K562 (cell line): ENCODE results near the gene ITGB2. TPM values are rescaled to one million over a fixed set of nuclear protein-coding genes. Genes with fewer than 3 reads are reported as not detected.

Experiments
- ARHGAP35 ChIP-seq: fragments of 450-650 bp; IDR thresholded peaks from 2 replicates; pipeline ENCODE4 v1.6.1; 2018; ENCODE audit not compliant: partially characterized antibody
- CBFB ChIP-seq: sonication (generic); formaldehyde crosslinking; IDR thresholded peaks from 2 replicates; pipeline ENCODE4 v1.4.0; 2020; ENCODE audit warnings: mild to moderate bottlenecking, missing genetic modification reagents
- CREB1 ChIP-seq, 2 experiments: sonication (generic) in 1 of 2; formaldehyde crosslinking in 1 of 2; IDR thresholded peaks; 2 replicates each; pipeline versions ENCODE4 v1.6.1 to v1.8.0; 2012 to 2022; ENCODE audit warnings: inconsistent platforms in 1 of 2, mild to moderate bottlenecking in 1 of 2, missing genetic modification reagents in 1 of 2, moderate library complexity in 1 of 2
- ILF3 ChIP-seq: fragments of 450-650 bp; IDR thresholded peaks from 2 replicates; pipeline ENCODE4 v1.6.1; 2018; ENCODE audit warnings: antibody characterized with exemption, mild to moderate bottlenecking, moderate library complexity, borderline replicate concordance
- KLF6 ChIP-seq: fragments of 250-450 bp; sonication (Bioruptor Pico); IDR thresholded peaks from 2 replicates; pipeline ENCODE4 v1.4.0; 2020; ENCODE audit warnings: mild to moderate bottlenecking, moderate library complexity, borderline replicate concordance
- LEF1 ChIP-seq: fragments of 450-650 bp; IDR thresholded peaks from 2 replicates; pipeline ENCODE4 v1.6.1; 2016; ENCODE audit warnings: mild to moderate bottlenecking
- NFIC ChIP-seq: fragments of 450-650 bp; IDR thresholded peaks from 2 replicates; pipeline ENCODE4 v1.6.1; 2017; ENCODE audit warnings: mild to moderate bottlenecking, inconsistent platforms
- SMAD2 ChIP-seq: fragments of 150-350 bp; IDR thresholded peaks from 2 replicates; pipeline ENCODE4 v1.6.1; 2014; ENCODE audit warnings: low read depth, mild to moderate bottlenecking, low read length
- ZNF224 ChIP-seq: sonication (generic); formaldehyde crosslinking; IDR thresholded peaks from 2 replicates; pipeline ENCODE4 v1.8.0; 2022; ENCODE audit warnings: mild to moderate bottlenecking, missing genetic modification reagents
- polyA plus RNA-seq, 8 experiments: library from polyadenylated mRNA; depleted of rRNA in 4 of 8; stranded (reverse) in 5 of 8; unstranded in 3 of 8; fragments of >200 nt; fragmentation: Nextera tagmentation in 2 of 8; fragmentation: Illumina TruSeq in 1 of 8; extraction: Ambion mirVana in 2 of 8; extraction: Trizol in 1 of 8; gene quantifications; 2 replicates each; pipeline versions ENCODE4 v1.2.1 to v1.2.3, GENCODE V29; 2011 to 2014; ENCODE audit warnings: inconsistent platforms in 1 of 8, missing spikeins in 1 of 8
- total RNA-seq, 7 experiments: library from RNA; depleted of rRNA in 6 of 7; stranded (reverse); fragments of >200 nt in 6 of 7; fragmentation: Illumina TruSeq in 2 of 7; extraction: Trizol in 2 of 7; gene quantifications; 2 replicates each; pipeline versions ENCODE4 v1.2.1 to v1.2.3, GENCODE V29; 2011 to 2021; ENCODE audit warnings: low replicate concordance in 1 of 7
- TF ChIP-seq, protein P1 (sequence below): fragments of 250-450 bp; sonication (Bioruptor Pico); IDR thresholded peaks from 2 replicates; pipeline ENCODE4 v1.8.0; 2022; ENCODE audit warnings: inconsistent platforms
- TF ChIP-seq, protein P2 (sequence below): sonication (generic); formaldehyde crosslinking; IDR thresholded peaks from 2 replicates; pipeline ENCODE4 v1.8.0; 2023; ENCODE audit warnings: mild to moderate bottlenecking, missing genetic modification reagents
- TF ChIP-seq, protein P3 (sequence below): sonication (generic); formaldehyde crosslinking; IDR thresholded peaks from 2 replicates; pipeline ENCODE4 v1.8.1; 2023; ENCODE audit warnings: mild to moderate bottlenecking, missing genetic modification reagents
- TF ChIP-seq, protein P4 (sequence below), 2 experiments: fragments of 450-650 bp; formaldehyde crosslinking in 1 of 2; IDR thresholded peaks; 2 replicates each; pipeline versions ENCODE4 v1.4.0 to v1.6.1; 2014 to 2020; ENCODE audit warnings: mild to moderate bottlenecking in 2 of 2, borderline replicate concordance in 1 of 2, low read depth in 1 of 2

The ITGB2 gene
- total and polyA plus RNA-seq, 9 of the 15 experiments (the other 6 are each of a cell fraction or from before 2014, with no cell fraction given), result 0.07 to 1.3 (median 0.51) TPM; not detected in 2

DNA sequence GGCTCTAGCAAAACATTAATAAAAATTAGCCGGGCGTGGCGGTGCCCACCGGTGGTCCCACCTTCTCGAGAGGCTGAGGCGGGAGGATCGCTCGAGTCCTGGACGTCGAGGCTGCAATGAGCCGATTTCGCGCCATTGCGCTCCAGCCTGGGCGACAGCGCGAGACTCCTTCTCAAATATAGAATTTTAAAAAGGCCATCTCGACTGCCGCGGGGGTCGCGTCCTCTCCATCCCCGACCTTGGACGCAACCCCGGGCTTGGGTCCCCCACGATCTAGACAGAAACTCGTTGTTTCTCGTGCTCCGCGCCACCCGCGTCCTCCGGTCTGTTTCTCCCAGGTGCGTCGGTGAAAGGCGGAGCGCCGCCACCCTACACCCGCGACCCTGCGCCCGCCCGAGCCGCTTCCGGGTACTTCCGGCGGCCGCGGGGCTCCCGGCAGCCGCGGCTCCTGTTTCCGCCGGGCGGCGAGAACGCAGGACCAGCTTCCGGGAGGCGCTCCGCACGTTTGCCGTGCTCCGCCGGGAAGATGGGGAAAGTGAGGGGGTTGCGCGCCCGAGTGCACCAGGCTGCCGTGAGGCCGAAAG, 18.9 kb upstream of the ITGB2 start, which contains the start of gene SLX9 (continued):
- TF ChIP-seq, protein P1, sequence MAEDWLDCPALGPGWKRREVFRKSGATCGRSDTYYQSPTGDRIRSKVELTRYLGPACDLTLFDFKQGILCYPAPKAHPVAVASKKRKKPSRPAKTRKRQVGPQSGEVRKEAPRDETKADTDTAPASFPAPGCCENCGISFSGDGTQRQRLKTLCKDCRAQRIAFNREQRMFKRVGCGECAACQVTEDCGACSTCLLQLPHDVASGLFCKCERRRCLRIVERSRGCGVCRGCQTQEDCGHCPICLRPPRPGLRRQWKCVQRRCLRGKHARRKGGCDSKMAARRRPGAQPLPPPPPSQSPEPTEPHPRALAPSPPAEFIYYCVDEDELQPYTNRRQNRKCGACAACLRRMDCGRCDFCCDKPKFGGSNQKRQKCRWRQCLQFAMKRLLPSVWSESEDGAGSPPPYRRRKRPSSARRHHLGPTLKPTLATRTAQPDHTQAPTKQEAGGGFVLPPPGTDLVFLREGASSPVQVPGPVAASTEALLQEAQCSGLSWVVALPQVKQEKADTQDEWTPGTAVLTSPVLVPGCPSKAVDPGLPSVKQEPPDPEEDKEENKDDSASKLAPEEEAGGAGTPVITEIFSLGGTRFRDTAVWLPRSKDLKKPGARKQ, result no peak
- no peak for TF ChIP-seq ILF3
- TF ChIP-seq ARHGAP35, result no peak
- TF ChIP-seq, protein P2, sequence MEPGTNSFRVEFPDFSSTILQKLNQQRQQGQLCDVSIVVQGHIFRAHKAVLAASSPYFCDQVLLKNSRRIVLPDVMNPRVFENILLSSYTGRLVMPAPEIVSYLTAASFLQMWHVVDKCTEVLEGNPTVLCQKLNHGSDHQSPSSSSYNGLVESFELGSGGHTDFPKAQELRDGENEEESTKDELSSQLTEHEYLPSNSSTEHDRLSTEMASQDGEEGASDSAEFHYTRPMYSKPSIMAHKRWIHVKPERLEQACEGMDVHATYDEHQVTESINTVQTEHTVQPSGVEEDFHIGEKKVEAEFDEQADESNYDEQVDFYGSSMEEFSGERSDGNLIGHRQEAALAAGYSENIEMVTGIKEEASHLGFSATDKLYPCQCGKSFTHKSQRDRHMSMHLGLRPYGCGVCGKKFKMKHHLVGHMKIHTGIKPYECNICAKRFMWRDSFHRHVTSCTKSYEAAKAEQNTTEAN, result no peak
- TF ChIP-seq KLF6 (CRISPR knock-in tag), result peak; percentile 76; the same call in 1 of the 2 replicates
- TF ChIP-seq NFIC, result peak; percentile 74
- no peak for TF ChIP-seq SMAD2
- TF ChIP-seq, protein P3, sequence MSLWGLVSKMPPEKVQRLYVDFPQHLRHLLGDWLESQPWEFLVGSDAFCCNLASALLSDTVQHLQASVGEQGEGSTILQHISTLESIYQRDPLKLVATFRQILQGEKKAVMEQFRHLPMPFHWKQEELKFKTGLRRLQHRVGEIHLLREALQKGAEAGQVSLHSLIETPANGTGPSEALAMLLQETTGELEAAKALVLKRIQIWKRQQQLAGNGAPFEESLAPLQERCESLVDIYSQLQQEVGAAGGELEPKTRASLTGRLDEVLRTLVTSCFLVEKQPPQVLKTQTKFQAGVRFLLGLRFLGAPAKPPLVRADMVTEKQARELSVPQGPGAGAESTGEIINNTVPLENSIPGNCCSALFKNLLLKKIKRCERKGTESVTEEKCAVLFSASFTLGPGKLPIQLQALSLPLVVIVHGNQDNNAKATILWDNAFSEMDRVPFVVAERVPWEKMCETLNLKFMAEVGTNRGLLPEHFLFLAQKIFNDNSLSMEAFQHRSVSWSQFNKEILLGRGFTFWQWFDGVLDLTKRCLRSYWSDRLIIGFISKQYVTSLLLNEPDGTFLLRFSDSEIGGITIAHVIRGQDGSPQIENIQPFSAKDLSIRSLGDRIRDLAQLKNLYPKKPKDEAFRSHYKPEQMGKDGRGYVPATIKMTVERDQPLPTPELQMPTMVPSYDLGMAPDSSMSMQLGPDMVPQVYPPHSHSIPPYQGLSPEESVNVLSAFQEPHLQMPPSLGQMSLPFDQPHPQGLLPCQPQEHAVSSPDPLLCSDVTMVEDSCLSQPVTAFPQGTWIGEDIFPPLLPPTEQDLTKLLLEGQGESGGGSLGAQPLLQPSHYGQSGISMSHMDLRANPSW, result no peak
- TF ChIP-seq LEF1, result no peak
- no peak for TF ChIP-seq CBFB (CRISPR knock-in tag)
- TF ChIP-seq ZNF224 (CRISPR knock-in tag), result no peak
- TF ChIP-seq, protein P4, sequence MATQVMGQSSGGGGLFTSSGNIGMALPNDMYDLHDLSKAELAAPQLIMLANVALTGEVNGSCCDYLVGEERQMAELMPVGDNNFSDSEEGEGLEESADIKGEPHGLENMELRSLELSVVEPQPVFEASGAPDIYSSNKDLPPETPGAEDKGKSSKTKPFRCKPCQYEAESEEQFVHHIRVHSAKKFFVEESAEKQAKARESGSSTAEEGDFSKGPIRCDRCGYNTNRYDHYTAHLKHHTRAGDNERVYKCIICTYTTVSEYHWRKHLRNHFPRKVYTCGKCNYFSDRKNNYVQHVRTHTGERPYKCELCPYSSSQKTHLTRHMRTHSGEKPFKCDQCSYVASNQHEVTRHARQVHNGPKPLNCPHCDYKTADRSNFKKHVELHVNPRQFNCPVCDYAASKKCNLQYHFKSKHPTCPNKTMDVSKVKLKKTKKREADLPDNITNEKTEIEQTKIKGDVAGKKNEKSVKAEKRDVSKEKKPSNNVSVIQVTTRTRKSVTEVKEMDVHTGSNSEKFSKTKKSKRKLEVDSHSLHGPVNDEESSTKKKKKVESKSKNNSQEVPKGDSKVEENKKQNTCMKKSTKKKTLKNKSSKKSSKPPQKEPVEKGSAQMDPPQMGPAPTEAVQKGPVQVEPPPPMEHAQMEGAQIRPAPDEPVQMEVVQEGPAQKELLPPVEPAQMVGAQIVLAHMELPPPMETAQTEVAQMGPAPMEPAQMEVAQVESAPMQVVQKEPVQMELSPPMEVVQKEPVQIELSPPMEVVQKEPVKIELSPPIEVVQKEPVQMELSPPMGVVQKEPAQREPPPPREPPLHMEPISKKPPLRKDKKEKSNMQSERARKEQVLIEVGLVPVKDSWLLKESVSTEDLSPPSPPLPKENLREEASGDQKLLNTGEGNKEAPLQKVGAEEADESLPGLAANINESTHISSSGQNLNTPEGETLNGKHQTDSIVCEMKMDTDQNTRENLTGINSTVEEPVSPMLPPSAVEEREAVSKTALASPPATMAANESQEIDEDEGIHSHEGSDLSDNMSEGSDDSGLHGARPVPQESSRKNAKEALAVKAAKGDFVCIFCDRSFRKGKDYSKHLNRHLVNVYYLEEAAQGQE (IDR thresholded peaks at IDR 0.05; ENCODE audit: borderline replicate concordance), result no peak
- TF ChIP-seq, protein P4 (CRISPR knock-in tag; IDR thresholded peaks at IDR 0.05; ENCODE audit: low read depth), result peak; percentile 78
- TF ChIP-seq CREB1 (IDR thresholded peaks at IDR 0.05), result peak; percentile 46
- TF ChIP-seq CREB1 (CRISPR knock-in tag; IDR thresholded peaks at IDR 0.05), result peak; percentile 72
